ENCODE data around the gene ADAMTS17.

ADAMTS17 gene

DNA sequence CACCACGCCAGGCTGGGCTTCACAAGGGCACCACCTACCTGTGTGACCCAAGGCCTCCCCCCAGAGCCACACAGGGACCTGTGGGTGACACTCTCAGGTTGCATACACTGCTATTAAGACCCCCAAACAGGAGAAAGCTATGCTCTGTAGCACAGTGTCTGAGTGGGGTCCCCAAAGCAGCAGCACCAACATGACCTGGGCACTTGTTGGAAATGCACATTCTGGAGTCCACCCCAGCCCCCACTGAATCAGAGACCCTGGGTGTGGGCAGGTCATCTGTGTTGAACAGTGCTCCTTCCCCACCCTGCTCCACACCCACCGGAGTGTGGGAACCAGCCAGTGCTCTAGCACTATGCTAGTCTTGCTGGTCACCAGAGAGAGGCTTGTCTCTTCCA lies 76.1 kb downstream of the ADAMTS17 start:
- Histone ChIP-seq H3K9me3 (ENCODE audit: insufficient read depth, low read length) (no peaks in the 10 kb centered on the region), H4K20me1 (ENCODE audit: insufficient read depth, low read length) (no peaks in the 10 kb centered on the region), H3K27ac (ENCODE audit: low read length) (no peak overlapping the region), H3K9ac (ENCODE audit: low read length) (no peak overlapping the region), H3K4me2 (ENCODE audit: low read length) (no peak overlapping the region), H3K4me1 (ENCODE audit: low read length) (no peaks in the 10 kb centered on the region), H3K36me3 (replicated peaks; ENCODE audit: low read depth, low read length) (no peaks in the 10 kb centered on the region), H2AFZ (ENCODE audit: low read depth, low read length) (no peak overlapping the region), H3K4me3 (ENCODE audit: low read length) (no peak overlapping the region), H3K79me2 (ENCODE audit: low read length) (no peaks in the 10 kb centered on the region), H3K27me3 (ENCODE audit: low read depth, low read length) (peaks cover 4% of the 10 kb centered on the region; the same call in 1 of the 2 replicates)
- no peak for TF ChIP-seq EZH2phosphoT487 (IDR thresholded peaks at IDR 0.05; ENCODE audit: low read depth)
- TF ChIP-seq, protein P1, sequence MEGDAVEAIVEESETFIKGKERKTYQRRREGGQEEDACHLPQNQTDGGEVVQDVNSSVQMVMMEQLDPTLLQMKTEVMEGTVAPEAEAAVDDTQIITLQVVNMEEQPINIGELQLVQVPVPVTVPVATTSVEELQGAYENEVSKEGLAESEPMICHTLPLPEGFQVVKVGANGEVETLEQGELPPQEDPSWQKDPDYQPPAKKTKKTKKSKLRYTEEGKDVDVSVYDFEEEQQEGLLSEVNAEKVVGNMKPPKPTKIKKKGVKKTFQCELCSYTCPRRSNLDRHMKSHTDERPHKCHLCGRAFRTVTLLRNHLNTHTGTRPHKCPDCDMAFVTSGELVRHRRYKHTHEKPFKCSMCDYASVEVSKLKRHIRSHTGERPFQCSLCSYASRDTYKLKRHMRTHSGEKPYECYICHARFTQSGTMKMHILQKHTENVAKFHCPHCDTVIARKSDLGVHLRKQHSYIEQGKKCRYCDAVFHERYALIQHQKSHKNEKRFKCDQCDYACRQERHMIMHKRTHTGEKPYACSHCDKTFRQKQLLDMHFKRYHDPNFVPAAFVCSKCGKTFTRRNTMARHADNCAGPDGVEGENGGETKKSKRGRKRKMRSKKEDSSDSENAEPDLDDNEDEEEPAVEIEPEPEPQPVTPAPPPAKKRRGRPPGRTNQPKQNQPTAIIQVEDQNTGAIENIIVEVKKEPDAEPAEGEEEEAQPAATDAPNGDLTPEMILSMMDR (IDR thresholded peaks at IDR 0.05; ENCODE audit: low read depth, low read length), result no peak

DNA sequence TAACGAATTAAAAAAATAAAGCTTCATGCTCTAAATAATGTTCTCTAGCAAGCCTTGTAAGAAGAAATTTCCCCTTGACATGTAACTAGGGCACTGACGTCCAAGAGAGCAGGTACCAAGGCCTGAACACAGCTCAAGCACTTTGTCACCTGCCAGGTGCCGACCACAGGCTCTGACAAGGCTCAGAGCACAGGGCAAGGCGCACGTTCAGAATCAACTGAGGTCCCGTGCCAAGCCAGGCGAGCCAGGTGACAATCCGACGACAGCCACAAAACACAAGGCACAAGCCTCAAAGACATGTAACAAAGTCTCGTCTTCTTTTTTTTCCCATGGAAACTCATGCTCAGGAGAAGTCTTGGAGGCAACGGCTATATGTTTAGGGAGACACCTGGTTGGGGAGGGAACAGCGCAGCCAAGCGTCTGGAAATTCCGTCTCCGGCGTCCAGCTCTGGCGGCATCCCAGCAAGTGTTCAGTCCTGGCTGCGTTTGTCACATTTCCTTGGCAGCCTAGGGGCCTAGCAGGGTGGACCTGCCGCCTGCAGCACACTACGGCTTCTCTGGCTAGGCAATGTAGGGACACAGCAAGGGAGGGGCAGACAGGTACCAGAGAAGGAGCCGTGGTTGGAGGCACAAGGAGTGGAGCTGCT lies 76.7 kb downstream of the ADAMTS17 start:
- H4K20me1 ChIP-seq (ENCODE audit: insufficient read depth, low read length), result no peaks in the 10 kb centered on the region
- no peak overlapping the region for H3K9ac ChIP-seq (ENCODE audit: low read length)
- no peak overlapping the region for H3K4me2 ChIP-seq (ENCODE audit: low read length)
- H3K9me3 ChIP-seq (ENCODE audit: insufficient read depth, low read length), result no peaks in the 10 kb centered on the region
- H3K27me3 ChIP-seq (ENCODE audit: low read depth, low read length), result peaks cover 4% of the 10 kb centered on the region; the same call in 1 of the 2 replicates
- H3K4me3 ChIP-seq (ENCODE audit: low read length), result no peak overlapping the region
- no peaks in the 10 kb centered on the region for H3K4me1 ChIP-seq (ENCODE audit: low read length)
- no peak overlapping the region for H2AFZ ChIP-seq (ENCODE audit: low read depth, low read length)
- no peak for TF ChIP-seq EZH2phosphoT487 (IDR thresholded peaks at IDR 0.05; ENCODE audit: low read depth)
- TF ChIP-seq, protein P1 (IDR thresholded peaks at IDR 0.05; ENCODE audit: low read depth, low read length), result no peak
- H3K79me2 ChIP-seq (ENCODE audit: low read length), result no peaks in the 10 kb centered on the region
- H3K27ac ChIP-seq (ENCODE audit: low read length), result no peak overlapping the region
- H3K36me3 ChIP-seq (replicated peaks; ENCODE audit: low read depth, low read length), result no peaks in the 10 kb centered on the region

DNA sequence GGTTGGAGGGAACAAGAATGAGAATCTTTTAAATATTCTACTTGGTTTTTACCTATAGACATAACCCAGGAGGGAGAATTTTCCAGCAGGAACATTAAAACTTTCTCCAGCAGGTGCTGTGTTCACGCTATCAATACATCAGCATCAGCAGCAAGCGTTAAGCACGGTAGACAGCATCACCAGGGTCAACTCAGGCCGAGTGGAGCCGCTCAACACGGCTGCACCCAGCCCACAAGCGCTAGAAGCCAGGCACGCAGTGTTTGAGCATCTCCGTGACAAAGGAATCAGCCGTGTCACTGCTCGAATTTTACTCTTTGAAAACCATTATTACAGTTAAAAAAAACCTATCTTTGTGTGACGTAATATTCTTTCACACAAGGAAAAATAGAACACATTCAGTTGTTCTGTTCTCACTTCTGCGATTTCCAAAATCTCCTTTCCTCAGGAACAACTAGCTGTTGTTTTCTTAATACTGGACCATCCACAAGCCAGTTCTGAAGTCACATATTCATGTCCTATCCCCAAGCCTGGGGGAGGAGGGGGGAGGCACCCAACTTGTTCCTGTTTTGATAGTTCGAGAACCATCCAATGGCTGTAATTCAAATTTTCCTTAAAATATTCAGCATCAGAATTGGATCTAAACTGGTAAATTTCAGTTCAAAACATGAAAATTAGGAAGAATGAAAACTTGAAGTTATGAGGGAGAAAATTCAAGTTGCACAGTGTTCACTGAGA lies 77.9 kb downstream of the ADAMTS17 start:
- Histone ChIP-seq H3K4me2 (ENCODE audit: low read length) (no peak overlapping the region), H3K79me2 (ENCODE audit: low read length) (no peaks in the 10 kb centered on the region), H2AFZ (ENCODE audit: low read depth, low read length) (no peak overlapping the region), H3K36me3 (replicated peaks; ENCODE audit: low read depth, low read length) (no peaks in the 10 kb centered on the region), H3K4me3 (ENCODE audit: low read length) (no peak overlapping the region), H3K4me1 (ENCODE audit: low read length) (no peaks in the 10 kb centered on the region), H3K9ac (ENCODE audit: low read length) (no peak overlapping the region), H3K27me3 (ENCODE audit: low read depth, low read length) (peaks cover 4% of the 10 kb centered on the region; the same call in 1 of the 2 replicates), H4K20me1 (ENCODE audit: insufficient read depth, low read length) (no peaks in the 10 kb centered on the region), H3K9me3 (ENCODE audit: insufficient read depth, low read length) (no peaks in the 10 kb centered on the region), H3K27ac (ENCODE audit: low read length) (no peak overlapping the region)
- TF ChIP-seq EZH2phosphoT487 (IDR thresholded peaks at IDR 0.05; ENCODE audit: low read depth), result no peak
- TF ChIP-seq, protein P1 (IDR thresholded peaks at IDR 0.05; ENCODE audit: low read depth, low read length), result no peak

DNA sequence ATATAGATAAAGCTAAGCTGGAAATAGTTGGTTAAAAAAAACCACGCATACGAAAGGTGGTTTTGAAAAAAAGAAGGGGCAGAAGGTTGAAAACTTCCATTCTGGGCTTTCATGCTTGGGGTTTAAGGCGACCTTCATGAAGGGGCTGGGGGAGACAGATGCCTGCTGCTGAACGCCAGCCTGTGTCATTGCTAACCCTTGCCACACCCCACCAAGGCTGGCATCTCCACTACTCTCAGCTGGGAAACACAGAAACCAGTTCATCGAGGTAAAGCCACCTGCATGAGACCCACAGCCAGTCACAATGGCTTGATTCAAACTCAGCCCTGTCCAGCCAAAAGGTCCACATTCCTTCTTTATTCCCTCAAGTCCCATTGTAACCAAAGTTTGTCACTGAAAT lies 78.7 kb downstream of the ADAMTS17 start:
- Histone ChIP-seq H3K4me3 (ENCODE audit: low read length) (no peak overlapping the region), H3K27ac (ENCODE audit: low read length) (no peak overlapping the region), H3K27me3 (ENCODE audit: low read depth, low read length) (no peaks in the 10 kb centered on the region), H2AFZ (ENCODE audit: low read depth, low read length) (no peak overlapping the region), H3K79me2 (ENCODE audit: low read length) (no peaks in the 10 kb centered on the region), H3K9me3 (ENCODE audit: insufficient read depth, low read length) (no peaks in the 10 kb centered on the region; the same call in 1 of the 2 replicates), H4K20me1 (ENCODE audit: insufficient read depth, low read length) (no peaks in the 10 kb centered on the region), H3K4me1 (ENCODE audit: low read length) (no peaks in the 10 kb centered on the region), H3K9ac (ENCODE audit: low read length) (no peak overlapping the region), H3K36me3 (replicated peaks; ENCODE audit: low read depth, low read length) (no peaks in the 10 kb centered on the region), H3K4me2 (ENCODE audit: low read length) (no peak overlapping the region)
- TF ChIP-seq, protein P1 (IDR thresholded peaks at IDR 0.05; ENCODE audit: low read depth, low read length), result no peak
- no peak for TF ChIP-seq EZH2phosphoT487 (IDR thresholded peaks at IDR 0.05; ENCODE audit: low read depth)

Data from OCI-LY3 (cell line).